Dermis microvascular lymphatic vessel endothelial cell (primary cell): ENCODE data around the gene PTRH1. TPM values are rescaled to one million over a fixed set of nuclear protein-coding genes. Genes with fewer than 3 reads are reported as not detected.

Experiments used
- DNase-seq, 2 donors: peaks; one replicate each; pipeline versions ENCODE4 v3.0.0 to v3.0.0-alpha.2; 2010; ENCODE audit warnings: low read depth in 2 of 2
- total RNA-seq: library from RNA; depleted of rRNA; stranded (reverse); fragments of >200 nt; gene quantifications from 2 replicates; pipeline ENCODE4 v1.2.1, GENCODE V29; 2014

PTRH1 gene
- total RNA-seq, 1 donor from 2014 or later = 23.2 TPM

DNA sequence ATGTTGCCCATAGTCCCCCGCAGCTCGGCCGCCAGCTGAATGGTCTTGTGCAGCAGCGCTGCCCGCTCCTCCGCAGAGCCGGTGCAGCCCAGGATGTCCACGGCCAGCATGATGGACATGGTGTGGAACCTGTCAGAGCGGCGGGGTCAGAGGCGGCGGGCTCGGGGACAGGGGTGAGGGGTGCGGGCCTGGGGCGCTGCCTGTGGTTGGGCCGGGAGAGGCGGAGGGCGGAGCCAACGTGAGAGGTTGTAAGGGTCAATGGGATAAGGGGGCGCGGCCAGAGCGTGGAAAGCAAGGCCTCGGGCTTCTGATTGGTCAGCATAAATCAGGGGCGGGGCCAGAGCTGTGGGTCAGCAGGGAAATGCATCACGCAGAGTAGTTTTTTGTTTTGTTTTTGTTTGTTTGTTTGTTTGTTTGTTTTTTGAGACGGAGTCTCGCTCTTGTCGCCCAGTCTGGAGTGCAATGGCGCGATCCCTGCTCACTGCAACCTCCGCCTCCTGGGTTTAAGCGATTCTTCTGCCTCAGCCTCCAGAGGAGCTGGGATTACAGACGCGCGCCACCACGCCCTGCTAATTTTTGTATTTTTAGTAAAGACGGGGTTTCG lies 26.5 kb upstream of the PTRH1 start:
- DNase-seq = peak in 1 of 2 donors; percentile 40

DNA sequence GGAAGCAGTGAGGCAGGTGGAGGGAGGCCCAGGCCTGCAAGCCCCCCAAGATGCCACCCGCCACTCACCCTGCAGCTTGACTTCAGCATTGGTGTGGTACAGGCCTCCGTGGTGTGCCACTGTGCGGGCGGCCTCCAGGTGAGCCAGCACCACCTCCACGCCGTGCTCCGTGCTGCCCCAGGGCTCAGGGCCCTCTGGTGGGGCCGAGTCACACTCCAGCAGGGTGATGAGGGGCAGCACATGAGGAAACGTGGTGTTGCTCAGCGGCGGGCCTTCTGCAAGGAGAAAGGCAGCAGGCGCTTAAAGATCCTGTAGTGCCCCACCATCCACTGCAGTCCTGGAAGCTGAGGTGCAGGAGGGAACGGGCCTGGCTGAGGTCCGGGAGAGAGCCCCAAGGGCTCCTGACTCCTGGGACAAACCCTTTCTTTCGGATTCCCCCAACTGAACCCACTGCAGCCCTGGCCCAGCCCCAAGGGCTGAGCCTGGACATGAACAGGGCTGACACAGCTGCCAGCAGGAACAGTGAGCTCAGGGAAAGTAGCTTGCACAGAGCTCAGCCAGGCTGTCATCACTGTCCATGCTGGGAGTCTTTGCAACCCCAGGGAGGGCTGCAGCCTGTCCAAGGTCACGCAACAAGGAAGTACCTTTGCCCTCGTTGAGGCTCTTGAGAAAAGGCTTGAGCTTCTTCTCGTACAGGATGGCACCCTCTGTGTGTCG lies 24.3 kb upstream of the PTRH1 start:
- DNase-seq = no peak

GRCh38 chr9:127738666-127739065 lies 23.2 kb upstream of the PTRH1 start:
- DNase-seq = no peak

GRCh38 chr9:127735530-127736185 lies 20.2 kb upstream of the PTRH1 start:
- peak in 1 of 2 donors; percentile 37 for DNase-seq

- DNase-seq = peak; percentile 94 to 99
These were observed 19.5 kb upstream of the PTRH1 start, which contains the start of gene TOR2A for GRCh38 chr9:127734747-127735529. Gene TOR2A (minus strand): TSS chr9:127735294. CDS start chr9:127735270, 24 bp downstream.

GRCh38 chr9:127734247-127734746 lies 18.8 kb upstream of the PTRH1 start:
- no peak for DNase-seq

- no peak for DNase-seq
These were observed 18.2 kb upstream of the PTRH1 start for GRCh38 chr9:127733614-127734013.

DNA sequence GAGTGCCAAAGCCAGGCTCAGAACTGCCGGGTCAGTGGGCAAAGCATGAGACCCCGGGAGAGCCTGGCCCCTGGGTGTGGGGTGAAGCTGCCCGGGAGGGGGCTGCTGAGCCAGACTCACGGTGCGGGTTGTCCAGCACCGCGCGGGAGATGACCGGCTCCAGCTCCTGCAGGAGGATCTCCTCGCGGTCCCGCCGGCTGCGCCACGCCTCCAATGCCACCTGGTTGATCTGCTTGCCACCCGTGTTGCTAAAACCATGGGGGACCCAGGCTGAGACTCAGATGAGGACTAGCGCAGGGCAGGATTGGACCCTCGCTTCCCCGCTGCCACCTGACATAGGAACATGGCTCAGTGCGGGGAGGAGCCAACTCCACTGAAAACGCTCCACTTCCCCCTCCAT lies 17.0 kb upstream of the PTRH1 start:
- no peak for DNase-seq

DNA sequence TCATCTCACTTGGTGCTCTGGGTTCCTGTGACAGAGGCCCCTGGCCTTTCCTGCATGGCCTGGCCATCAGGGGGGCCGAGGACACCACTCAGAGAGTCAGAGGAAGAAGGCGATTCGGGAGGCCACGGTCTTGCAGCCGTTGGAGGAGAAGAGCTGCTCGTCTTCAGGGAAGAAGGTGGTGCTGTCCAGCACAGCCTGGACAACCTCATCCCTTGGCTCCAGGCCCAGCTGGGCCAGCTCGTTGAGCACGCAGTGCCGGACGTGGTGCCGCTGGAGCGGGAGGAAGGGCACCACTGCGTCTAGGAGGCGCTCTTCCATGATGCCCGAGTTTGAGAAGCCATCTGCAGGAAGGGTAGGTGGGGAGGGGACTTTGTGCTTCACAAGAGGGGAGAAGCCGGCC lies 16.5 kb upstream of the PTRH1 start:
- DNase-seq = no peak

DNA sequence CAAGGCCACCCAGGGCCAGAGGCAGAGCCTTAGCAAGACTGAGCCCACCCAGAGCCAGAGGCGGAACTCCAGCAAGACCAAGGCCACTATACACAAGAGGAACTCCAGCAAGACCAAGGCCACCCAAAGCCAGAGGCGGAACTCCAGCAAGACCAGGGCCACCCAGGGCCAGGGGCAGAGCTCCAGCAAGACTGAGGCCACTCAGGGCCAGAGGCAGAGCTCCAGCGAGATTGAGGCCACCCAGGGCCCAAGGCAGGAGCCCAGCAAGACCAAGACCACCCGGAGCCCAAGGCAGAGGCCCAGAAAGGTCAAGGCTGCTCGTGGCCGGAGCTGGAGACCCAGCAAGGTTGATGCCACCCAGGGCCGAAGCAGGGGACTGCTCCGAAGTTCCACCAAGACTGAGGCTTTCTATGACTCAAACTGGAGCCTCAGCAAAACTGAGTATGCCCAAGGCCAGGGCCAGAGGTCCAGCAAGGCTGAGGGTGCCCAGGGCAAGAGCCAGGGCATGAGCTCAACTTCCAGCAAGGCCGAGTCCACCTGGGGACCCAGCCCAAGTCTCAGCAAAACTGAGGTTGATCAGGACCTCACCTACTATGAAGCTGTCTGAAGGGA lies 15.4 kb upstream of the PTRH1 start:
- no peak for DNase-seq

- no peak for DNase-seq
These were observed 14.8 kb upstream of the PTRH1 start for GRCh38 chr9:127730262-127730661.

DNA sequence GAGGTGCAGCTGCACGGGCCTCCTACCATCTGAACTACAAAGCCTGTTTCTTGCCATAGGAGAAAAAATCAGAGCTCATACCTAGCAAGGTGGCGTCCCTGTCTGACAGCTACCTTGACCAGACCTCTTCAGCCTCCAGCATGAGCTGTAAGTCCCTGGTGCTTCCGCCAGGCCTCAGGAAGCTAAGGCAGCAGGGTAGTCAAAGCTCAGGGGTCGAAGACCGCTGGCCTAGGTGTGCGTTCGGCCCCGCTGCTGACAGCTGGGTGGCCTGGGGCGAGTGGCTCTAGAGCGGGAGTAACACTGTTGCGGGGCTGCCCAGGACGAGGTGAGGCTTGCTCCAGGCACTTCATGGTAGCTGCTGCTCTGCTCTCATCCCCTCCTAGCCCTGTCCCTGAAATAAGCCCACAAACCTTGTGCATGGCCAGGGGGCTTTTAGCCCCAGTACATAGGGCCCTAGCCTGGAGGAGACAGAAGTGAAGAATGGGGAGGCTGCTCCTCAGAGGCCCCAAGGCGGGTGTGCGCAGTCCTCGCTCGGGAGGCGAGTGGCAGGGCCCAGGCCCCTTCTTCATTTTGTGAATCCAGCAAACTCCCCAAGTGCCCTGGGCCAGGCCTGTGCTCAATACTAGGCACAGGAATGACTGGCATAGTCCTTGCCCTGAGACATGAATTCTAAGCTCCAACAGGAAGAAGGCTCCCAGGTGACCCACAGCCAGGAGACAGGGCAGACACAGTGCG lies 14.2 kb upstream of the PTRH1 start:
- no peak for DNase-seq

DNA sequence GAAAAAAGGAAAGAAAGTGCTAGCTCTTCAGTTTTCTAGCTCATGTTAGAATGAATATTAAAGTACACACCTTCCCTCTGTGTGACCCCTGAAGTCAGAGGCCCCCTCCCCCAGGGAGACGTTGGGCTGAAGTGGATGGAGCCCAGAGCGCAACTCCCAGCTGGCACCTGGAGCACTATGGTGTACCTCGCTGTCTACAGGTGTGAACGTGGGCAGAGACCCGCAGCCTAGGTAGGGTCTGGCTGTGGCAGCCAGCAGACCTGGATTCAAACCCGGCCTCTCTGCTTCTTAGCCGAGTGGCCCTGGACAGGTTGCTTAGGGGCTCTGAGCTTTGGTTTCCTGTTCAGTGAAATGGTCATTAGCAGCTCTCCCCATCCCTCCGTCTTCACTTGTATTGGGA lies 13.3 kb upstream of the PTRH1 start:
- DNase-seq = no peak

DNA sequence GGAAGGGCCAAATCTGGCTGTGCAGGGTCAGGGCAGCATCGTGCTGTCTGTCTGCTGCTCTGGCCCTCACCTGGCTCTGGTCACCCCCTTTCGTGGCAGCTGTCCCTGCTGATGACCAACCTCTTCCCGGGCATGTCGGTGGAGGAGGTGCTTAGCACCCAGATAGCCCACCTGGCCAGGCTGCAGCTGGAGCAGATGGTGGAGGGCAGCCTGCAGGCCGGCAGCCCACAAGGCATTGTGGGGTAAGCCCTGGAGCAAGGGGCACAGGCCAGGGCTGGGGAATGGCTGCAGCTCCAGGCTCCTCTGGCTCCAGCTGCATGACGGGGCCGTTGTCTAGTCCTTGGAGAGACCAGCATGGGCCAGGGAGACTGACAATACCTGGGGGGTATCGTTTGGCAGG lies 11.4 kb upstream of the PTRH1 start:
- DNase-seq = no peak

GRCh38 chr9:127724012-127724411 lies 8.5 kb upstream of the PTRH1 start:
- no peak for DNase-seq

DNA sequence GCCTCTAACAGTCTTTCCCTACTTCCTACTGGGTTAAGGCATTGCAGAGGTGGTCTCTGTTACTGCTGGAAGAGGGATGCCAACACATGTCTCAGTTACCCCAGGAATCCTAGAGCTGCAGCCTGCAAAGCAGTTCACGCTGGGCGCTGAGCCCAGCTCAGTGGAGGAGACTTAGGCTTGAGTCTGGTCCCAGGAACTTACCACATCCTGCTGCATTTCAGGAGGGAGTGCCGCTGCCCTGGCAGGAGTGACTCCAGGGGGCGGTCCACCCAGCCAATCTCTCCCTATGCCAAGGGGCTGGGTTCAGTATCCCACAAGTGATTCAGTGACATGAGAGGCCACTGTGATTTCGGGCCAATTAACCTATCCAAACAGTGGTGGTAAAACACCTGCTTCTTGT lies 8.0 kb upstream of the PTRH1 start:
- no peak for DNase-seq

DNA sequence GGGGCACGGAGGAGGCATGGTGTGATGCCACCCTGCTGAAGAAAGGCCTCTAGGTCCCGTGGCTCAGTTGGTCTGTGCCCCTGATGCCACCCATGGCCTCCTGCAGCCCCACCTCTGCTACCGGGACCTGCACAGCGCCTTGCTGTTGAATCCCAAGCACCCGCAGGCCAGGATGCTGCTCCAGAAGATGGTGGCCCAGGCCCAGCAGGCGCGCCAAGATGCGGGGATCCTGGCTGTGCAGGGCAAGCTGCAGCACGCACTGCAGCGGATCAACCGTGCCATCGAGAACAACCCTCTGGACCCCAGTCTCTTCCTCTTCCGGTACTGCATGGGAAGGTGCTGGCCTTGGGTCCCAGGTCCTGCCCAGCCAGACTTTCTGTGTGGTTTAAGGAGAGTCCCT lies 7.5 kb upstream of the PTRH1 start:
- DNase-seq = no peak

DNA sequence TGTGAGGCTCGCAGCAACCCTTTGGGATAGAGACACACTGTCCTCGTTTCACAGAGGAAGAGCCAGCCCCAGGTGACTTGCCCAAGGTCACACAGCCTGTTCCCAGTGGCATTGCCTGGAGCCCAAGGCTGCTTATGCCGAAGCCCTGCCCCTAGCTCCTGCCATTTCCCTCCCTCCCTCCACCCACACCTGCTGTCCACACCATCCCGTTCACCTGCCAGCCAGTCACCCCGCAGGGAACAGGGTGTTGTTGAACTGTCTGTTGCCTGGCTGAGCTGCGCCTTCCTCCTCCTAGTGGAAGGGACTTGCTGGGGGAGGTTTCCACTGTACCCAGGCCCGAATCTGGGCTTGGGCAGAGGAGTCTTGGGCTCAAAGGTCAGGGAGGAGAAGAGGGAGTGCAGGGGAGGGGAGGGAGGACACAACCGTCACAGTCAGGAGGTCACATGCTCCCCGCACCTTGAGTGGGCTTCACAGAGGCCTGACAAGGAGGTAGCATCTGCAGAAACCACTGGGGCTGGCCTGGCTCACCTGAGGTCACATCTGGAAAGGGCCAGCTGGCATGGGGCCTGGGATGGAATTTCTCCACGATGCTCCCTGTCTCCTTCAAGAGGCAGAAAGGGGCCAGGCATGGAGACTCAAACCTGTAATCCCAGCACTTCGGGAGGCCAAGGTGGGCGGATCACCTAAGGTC lies 6.7 kb upstream of the PTRH1 start:
- DNase-seq = no peak

GRCh38 chr9:127721391-127721821 lies 5.9 kb upstream of the PTRH1 start:
- no peak for DNase-seq

GRCh38 chr9:127720865-127721227 lies 5.4 kb upstream of the PTRH1 start:
- DNase-seq = no peak
